ENCODE measurements around the gene DLK1.

Gene DLK1

DNA sequence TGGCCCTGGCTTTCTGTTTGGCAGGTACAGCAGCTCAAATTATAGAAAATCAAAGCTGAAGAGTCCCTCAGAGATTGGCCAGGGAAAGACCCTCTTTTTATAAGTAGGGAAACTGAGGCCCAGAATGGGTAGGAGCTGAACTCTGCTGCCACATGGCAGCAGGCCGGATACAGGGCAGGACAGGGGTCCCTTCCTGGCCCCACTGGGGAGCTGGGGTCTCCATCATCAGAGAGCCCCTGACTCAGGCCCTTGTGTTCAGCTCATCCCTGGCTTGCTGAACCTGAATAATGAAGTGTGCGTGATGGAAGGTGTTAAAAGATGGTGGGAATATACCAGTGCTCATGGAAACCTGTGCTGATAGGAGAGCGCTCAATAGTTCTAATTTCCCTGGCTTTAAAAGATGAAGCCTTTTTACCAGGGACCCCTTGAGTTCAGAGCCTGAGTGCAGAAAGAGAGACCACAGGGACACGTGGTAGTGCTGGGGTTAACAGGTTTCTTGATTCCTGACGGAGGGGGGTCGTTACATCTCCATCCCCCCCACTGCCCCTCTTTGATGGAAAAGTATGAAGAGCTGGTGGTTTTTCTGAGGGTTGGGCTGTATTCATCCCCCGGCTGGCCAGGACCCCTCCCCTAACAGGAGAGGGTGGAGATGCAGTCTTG, 4.4 kb downstream of the DLK1 start:
- no peak for DNase-seq (ENCODE audit: low read depth)
- no peak overlapping the region for H3K4me3 ChIP-seq (ENCODE audit: control insufficient read depth, low read depth, low read length)
- TF ChIP-seq, protein P1, sequence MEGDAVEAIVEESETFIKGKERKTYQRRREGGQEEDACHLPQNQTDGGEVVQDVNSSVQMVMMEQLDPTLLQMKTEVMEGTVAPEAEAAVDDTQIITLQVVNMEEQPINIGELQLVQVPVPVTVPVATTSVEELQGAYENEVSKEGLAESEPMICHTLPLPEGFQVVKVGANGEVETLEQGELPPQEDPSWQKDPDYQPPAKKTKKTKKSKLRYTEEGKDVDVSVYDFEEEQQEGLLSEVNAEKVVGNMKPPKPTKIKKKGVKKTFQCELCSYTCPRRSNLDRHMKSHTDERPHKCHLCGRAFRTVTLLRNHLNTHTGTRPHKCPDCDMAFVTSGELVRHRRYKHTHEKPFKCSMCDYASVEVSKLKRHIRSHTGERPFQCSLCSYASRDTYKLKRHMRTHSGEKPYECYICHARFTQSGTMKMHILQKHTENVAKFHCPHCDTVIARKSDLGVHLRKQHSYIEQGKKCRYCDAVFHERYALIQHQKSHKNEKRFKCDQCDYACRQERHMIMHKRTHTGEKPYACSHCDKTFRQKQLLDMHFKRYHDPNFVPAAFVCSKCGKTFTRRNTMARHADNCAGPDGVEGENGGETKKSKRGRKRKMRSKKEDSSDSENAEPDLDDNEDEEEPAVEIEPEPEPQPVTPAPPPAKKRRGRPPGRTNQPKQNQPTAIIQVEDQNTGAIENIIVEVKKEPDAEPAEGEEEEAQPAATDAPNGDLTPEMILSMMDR (IDR thresholded peaks at IDR 0.05; ENCODE audit: control insufficient read depth, insufficient read depth, low read depth, low read length, missing control alignments), result no peak

DNA sequence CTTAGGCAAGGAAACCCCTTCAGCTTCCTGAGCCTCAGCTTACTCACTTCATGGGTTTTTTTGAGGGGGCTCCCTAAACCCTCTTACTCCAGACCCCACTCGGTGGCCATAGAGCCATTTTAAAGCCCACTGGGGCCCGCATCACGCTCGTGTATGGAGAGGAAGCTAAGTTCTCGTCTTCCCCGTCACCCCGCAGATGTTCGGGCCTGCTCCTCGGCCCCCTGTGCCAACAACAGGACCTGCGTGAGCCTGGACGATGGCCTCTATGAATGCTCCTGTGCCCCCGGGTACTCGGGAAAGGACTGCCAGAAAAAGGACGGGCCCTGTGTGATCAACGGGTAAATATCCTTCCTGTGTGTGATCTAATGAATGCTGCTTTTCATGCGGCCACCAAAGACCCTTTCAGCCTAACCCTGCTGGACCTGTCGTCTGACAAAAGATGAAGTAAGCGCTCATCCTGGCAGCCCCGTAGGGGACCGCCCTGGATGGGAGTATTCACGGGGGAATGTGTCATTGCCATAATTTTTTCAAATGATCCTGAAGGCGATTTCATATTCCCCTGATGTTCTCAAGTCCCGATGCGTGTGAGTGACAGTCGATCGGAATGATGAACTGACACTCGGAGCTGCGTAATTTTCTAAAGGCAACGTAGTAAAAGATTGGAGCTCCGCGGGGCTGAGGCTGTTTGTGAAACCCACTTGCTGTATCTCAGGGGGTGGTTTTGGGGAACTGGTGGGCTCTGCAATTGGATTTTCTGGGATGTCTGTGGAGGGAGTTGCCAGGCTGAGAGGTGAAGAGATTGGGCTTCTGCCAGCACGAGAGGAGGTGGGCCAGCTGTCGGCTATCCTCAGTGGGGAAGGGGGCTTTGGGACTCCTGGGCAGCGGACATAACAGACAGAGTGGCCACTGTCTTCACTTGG, 5.4 kb downstream of the DLK1 start:
- TF ChIP-seq, protein P1 (IDR thresholded peaks at IDR 0.05; ENCODE audit: control insufficient read depth, insufficient read depth, low read depth, low read length, missing control alignments), result no peak
- no peak for DNase-seq (ENCODE audit: low read depth)
- H3K4me3 ChIP-seq (ENCODE audit: control insufficient read depth, low read depth, low read length), result no peak overlapping the region

DNA sequence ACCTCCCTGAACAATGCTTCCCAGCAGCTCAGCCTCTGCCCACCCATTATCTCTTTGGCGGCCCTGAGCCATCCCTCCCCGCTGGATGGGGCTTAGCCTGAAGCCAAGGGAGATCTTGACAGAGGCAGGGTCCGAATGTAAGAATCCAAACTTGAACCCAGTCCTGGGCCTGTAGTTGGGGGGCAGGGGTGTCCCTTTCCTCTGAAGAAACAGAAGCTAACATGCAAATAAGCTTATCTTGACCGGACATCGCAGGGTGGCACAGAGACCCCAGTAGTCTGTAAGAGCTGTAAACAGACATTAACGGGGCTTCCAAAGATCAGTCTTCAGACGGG, 6.0 kb downstream of the DLK1 start:
- TF ChIP-seq, protein P1 (IDR thresholded peaks at IDR 0.05; ENCODE audit: control insufficient read depth, insufficient read depth, low read depth, low read length, missing control alignments), result no peak
- no peak overlapping the region for H3K4me3 ChIP-seq (ENCODE audit: control insufficient read depth, low read depth, low read length)
- no peak for DNase-seq (ENCODE audit: low read depth)

DNA sequence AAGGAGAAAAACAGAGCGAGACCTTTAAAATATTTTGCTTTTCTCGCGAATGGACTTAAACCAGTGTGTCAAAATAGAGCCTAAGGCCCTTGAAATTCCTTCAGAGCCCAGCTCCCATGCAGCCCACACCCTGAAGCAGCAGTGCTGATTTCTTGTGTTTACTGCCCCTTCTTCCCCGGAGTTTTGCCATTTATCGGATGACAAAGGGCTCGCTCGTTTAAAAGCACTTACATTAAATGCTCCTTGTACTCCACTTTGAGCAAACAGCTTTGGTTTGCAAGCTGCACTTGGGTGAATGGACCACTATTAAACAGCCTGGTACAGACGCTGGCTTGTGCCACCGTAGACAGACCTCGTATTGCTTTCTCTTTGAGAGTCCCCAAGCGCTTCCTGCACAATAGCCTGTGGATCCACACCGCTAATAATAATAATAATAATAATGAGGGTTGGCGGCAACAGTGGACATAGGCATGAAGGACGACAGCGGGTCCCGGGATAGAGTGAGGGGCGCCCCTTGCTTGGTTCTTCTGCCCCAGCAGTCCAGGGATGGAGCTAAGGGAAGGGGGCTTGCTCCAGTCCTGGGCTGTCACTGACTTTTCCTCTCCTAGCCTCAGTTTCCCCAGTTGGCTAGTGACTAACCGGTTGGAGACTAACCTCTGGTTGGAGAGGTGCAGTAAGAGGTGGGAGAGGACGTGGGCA, 6.6 kb downstream of the DLK1 start:
- DNase-seq (ENCODE audit: low read depth), result no peak
- TF ChIP-seq, protein P1 (IDR thresholded peaks at IDR 0.05; ENCODE audit: control insufficient read depth, insufficient read depth, low read depth, low read length, missing control alignments), result no peak
- H3K4me3 ChIP-seq (ENCODE audit: control insufficient read depth, low read depth, low read length), result no peak overlapping the region

DNA sequence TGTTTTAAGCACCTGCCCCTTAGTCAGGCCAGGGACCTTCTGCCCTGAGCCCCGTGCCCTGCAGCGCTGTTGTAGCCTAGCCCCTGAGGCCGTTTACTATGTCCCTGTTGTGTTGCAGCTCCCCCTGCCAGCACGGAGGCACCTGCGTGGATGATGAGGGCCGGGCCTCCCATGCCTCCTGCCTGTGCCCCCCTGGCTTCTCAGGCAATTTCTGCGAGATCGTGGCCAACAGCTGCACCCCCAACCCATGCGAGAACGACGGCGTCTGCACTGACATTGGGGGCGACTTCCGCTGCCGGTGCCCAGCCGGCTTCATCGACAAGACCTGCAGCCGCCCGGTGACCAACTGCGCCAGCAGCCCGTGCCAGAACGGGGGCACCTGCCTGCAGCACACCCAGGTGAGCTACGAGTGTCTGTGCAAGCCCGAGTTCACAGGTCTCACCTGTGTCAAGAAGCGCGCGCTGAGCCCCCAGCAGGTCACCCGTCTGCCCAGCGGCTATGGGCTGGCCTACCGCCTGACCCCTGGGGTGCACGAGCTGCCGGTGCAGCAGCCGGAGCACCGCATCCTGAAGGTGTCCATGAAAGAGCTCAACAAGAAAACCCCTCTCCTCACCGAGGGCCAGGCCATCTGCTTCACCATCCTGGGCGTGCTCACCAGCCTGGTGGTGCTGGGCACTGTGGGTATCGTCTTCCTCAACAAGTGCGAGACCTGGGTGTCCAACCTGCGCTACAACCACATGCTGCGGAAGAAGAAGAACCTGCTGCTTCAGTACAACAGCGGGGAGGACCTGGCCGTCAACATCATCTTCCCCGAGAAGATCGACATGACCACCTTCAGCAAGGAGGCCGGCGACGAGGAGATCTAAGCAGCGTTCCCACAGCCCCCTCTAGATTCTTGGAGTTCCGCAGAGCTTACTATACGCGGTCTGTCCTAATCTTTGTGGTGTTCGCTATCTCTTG, 7.6 kb downstream of the DLK1 start:
- TF ChIP-seq, protein P1 (IDR thresholded peaks at IDR 0.05; ENCODE audit: control insufficient read depth, insufficient read depth, low read depth, low read length, missing control alignments), result no peak
- H3K4me3 ChIP-seq (ENCODE audit: control insufficient read depth, low read depth, low read length), result no peak overlapping the region
- no peak for DNase-seq (ENCODE audit: low read depth)

- DNase-seq (ENCODE audit: low read depth), result no peak
- H3K4me3 ChIP-seq (ENCODE audit: control insufficient read depth, low read depth, low read length), result no peak overlapping the region
- TF ChIP-seq, protein P1 (IDR thresholded peaks at IDR 0.05; ENCODE audit: control insufficient read depth, insufficient read depth, low read depth, low read length, missing control alignments), result no peak
Observed at GRCh38 chr14:100735271-100735670, 8.6 kb downstream of the DLK1 start.
